NCI-H128 (cell line): ENCODE data around the gene PRKAR1B.

Source experiments
- DNase-seq: peaks from one replicate; lab custom pipeline; 2025; ENCODE audit not compliant: unreplicated experiment; lab: John Stamatoyannopoulos, UW

Gene PRKAR1B

GRCh38 chr7:725223-726005 is 1.7 kb downstream of the PRKAR1B start:
- no peak for DNase-seq

DNA sequence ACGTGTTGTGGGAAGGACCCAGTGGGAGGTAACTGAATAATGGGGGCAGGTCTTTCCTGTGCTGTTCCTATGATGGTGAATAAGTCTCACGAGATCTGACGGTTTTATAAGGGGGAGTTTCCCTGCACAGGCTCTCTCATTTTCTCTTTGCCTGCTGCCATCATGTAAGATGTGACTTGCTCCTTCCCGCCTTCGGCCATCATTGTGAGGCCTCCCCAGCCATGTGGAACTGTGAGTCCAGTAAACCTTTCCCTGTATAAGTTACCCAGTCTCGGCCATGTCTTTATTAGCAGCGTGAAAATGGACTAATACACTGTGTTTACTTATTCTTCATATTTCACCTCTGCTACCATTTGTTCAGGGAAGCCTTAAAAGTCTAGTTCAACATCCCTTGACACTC is 2.8 kb downstream of the PRKAR1B start:
- DNase-seq, result no peak

GRCh38 chr7:723541-723940 is 3.5 kb downstream of the PRKAR1B start:
- no peak for DNase-seq

DNA sequence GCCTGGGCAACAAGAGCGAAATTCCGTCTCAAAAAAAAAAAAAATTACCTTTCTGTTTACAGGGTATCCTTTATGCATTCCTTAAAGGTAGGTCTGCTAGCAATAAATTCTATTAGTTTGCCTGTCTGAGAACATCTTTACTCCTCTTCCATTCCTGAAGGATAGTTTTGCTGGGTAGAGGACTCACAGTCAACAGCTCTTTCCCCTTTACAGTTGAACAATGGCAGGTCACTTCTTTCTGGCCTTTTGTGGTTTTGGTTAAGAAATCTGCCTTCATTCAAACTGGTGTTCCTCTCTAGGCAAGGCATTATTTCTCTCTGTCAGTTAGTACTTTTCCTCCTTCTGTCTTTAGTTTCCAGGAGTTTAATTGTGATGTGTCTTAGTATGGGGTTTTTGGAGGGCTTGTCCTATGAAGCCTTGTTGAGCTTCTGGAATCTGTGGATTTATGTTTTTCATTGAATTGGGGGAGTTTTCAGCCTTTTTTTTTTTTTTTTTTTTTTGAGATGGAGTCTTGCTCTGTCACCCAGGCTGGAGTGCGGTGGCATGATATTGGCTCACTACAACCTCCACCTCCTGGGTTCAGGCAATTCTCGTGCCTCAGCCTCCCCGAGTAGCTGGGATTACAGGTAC is 5.3 kb downstream of the PRKAR1B start:
- DNase-seq, result no peak

DNA sequence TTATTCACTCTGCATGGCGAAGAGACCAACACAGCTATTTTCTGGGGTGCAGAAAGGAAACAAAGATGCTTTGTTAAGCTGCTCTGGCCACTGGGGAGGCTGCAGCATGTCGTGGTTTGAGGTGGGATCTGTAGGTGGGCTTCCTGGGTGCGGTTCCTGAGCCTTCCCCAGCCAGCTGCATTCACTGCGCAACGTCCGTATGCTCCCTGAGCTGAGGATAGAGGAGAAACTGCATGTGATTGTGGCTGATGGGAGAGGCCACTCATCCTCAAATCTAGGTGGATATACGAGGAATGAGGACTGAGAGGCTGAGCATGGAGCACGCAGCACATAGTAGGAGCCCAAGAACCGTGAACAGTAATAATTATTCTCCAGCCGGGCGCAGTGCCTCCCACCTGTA is 10.4 kb downstream of the PRKAR1B start:
- no peak for DNase-seq

DNA sequence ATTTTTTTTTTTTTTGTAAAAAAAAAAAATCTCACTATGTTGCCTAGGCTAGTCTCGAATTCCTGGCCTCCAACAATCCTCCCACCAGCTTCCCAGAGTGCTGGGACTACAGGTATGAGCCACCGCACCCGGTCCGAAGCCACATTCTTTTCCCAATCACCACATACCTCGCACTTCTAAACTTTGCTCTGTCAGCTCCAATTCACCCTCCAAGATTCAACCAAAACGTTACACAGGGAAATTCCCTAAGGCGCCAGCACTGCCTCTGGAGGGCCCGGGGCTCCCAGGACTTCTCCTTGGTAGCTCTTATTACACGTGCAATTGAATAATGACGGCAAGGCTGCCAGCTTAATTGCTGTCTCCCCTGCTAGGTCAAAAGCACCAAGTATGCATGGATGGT is 10.9 kb downstream of the PRKAR1B start:
- no peak for DNase-seq

GRCh38 chr7:714251-714671 is 12.8 kb downstream of the PRKAR1B start:
- no peak for DNase-seq

GRCh38 chr7:713488-714230 is 13.4 kb downstream of the PRKAR1B start:
- DNase-seq, result no peak

DNA sequence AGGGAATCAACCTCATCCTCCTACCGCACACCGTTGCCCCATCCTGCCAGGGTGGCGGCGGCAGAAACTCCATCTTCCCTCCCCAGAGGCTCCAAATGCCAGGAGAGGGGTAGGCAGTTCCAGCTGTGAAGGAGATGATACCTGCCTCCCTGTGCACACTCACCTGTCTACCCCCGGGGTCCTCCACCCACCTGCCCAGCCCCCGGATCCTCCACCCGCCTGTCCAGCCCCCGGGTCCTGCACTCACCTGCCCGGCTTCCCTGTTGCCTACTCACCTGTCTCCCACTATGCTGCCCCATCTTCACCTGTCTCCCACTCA is 14.0 kb downstream of the PRKAR1B start:
- no peak for DNase-seq

DNA sequence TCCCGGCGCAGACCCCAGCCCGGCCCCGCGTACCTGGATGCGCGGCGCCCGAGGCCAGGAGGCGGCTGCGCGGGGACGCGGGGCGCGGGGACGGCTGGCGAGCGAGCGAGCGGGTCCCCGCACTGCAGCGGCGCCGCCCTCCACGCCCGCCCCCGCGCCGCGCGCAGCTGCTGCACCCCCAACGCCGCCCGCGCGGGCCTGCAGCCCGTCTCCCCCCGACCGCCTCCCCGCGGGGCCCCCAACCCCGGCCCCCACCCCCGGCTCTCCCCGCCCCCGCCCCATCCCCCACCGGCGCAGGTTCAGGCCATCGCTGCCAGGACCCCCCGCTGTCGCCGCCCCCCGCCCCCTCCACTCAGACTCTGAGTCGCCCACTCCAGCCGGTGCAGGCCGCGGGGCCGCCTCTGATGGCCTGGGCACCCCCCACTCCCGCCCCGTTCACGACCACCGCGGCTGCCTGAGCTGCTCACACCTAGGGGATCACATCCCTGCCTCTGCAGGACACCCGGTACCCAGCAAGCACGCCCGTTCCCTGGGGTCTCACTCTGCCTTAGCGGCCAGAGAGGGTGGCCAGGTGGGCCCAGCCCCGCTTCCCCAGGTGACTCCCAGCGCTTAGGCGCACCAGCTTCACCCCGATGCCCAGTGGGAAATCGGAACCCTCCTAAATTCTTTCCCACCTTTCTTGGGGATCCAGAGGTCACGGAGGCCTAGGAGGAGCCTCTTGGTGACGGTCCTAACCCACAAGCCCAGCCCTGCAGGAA is 14.5 kb downstream of the PRKAR1B start:
- no peak for DNase-seq

- no peak for DNase-seq
Observed at GRCh38 chr7:711922-712380, 15.1 kb downstream of the PRKAR1B start.

DNA sequence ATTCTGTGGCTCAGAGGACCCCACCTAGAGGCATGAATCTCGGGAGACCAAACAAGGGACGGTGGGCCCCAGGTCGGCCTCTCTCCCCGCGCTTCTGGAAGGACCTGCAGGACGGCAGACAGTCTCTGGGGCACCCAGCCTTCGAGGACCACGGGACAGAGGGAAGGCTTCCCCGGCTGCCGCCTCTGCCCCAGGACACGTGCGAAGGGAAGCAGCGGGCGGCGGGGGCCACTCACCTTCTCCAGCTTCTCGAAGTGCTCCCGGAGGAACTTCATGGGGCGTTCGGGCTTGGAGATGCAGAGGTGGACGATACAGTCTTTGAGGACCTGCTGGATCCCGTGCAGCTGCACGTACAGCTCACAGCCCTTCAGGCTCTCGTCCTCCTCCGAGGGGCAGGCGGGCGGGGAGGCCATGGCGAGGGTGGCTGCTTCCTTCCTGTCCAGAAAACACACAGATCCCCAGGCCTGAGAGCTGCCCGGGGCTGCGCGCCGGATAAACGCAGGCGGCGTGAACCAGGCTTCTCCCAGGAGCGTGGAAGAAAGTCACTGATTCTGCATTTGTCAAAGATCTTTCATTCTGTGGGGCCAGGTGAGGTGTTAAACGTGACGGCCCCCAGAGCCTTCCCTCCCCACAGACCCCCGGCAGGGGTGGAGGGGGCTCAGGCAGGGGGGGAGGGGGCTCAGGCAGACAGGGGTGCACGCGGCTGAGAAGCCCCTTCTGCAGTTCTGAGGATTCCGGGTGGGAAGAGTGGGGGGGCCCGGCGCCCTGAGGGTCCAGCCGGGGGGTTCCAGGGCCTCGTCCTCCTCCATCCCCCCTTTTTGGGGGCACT is 15.8 kb downstream of the PRKAR1B start:
- no peak for DNase-seq

- DNase-seq, result no peak
Observed at GRCh38 chr7:710161-710560, 16.9 kb downstream of the PRKAR1B start.

DNA sequence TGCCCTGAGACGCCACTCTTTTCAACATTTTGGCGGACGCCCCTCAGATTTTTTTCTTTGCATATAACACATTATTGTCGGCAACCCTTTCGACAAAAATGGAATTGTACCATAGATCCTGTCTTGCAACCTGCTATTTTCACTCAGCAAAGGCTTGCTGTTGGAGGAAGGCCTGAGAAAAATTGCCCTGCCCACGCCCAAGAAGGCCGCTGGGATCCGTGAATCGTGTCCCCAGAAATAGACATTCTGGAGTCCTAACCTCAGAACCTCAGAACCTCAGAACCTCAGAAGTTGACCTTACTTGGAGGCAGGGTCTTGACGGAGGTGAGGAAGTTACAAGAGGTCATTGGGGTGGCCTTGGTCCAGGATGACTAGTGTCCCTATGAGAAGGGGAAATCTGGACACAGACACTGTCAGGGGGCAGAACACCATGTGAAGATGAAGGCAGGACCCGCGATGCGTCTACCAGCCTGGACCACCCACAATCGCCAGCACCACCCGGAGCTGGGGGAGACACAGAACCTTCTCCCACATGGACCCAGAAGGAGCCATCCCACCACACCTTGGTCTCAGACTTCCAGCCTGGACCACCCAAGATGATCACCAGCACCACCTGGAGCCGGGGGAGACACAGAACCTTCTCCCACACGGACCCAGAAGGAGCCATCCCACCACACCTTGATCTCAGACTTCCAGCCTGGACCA is 19.6 kb downstream of the PRKAR1B start:
- no peak for DNase-seq

GRCh38 chr7:706721-707120 is 20.4 kb downstream of the PRKAR1B start:
- no peak for DNase-seq

DNA sequence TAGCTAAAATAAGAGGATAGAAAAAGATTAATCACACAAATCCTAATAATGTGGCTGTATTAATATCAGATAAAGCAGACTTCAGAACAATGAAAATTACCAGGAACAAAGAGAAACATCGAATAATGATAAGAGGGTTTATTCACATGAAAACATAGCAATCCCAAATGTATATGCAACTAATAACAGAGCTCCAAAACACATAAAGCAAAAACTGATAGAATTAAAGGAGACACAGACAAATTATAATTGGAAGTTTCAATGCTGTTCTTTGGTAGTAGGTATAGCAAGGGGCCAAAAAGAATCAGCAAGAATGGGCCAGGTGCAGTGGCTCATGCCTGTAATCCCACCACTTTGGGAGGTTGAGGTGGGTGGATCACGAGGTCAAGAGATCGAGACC is 24.0 kb downstream of the PRKAR1B start:
- no peak for DNase-seq

DNA sequence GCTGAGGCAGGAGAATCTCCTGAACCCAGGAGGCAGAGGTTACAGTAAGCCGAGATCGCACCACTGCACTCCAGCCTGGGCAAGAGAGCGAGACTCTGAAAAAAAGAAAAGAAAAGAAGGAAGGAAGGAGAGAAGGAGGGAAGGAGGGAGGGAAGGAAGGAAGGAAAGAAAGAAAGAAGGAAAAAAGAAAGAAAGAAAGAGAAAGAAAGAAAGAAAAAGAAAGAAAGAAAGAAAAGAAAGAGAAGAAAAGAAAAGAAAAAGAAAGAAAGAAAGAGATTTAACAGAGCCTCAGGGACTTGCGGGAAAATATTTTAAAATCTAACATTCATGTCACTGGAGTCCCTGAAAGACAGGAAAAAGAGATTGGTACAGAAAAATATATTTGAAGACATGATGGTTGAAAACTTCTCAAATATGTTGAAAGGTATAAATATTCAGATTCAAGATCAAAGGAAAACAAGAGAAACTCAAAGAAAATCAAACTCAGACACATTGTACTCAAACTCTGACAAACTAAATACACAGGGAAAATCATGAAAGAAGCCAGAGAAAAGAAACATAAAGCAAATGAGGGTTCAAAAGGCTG is 25.9 kb downstream of the PRKAR1B start:
- no peak for DNase-seq

GRCh38 chr7:699476-700170 is 27.5 kb downstream of the PRKAR1B start:
- DNase-seq, result no peak
